Epidermal melanocyte (primary cell): ENCODE data around the gene SLC31A1.
"Not testable (repeated sequence)": the region's sequence is repeated elsewhere in the genome, so short reads cannot be mapped to it uniquely, and the experiment has no call there.

Experiments
- DNase-seq: peaks from one replicate; pipeline ENCODE4 v3.0.0; 2011; ENCODE audit warnings: low spot score; ENCODE audit not compliant: insufficient read length

Gene SLC31A1

GRCh38 chr9:113220467-113221002, 809 bp upstream of the SLC31A1 start:
- DNase-seq: no peak

GRCh38 chr9:113221800-113222481, 597 bp downstream of the SLC31A1 start:
- no peak for DNase-seq

- DNase-seq: no peak
These were observed 1.1 kb downstream of the SLC31A1 start for GRCh38 chr9:113222482-113222841.

- no peak for DNase-seq
These were observed 2.6 kb downstream of the SLC31A1 start for GRCh38 chr9:113223963-113224362.

GRCh38 chr9:113227436-113227835, 6.1 kb downstream of the SLC31A1 start:
- DNase-seq: no peak

GRCh38 chr9:113228130-113228665, 6.9 kb downstream of the SLC31A1 start:
- no peak for DNase-seq

- no peak for DNase-seq
These were observed 10.4 kb downstream of the SLC31A1 start for GRCh38 chr9:113231701-113232100.

GRCh38 chr9:113235701-113236255, 14.4 kb downstream of the SLC31A1 start:
- not testable (repeated sequence) for DNase-seq

GRCh38 chr9:113237026-113237425, 15.7 kb downstream of the SLC31A1 start:
- DNase-seq: no peak

GRCh38 chr9:113238202-113238858, 17.0 kb downstream of the SLC31A1 start:
- no peak for DNase-seq

- DNase-seq: no peak
These were observed 17.5 kb downstream of the SLC31A1 start for GRCh38 chr9:113238859-113239232.

- no peak for DNase-seq
These were observed 19.8 kb downstream of the SLC31A1 start for GRCh38 chr9:113241161-113241560.

GRCh38 chr9:113244556-113244955, 23.2 kb downstream of the SLC31A1 start:
- DNase-seq: no peak

- DNase-seq: no peak
These were observed 24.6 kb downstream of the SLC31A1 start for GRCh38 chr9:113245894-113246293.

GRCh38 chr9:113246928-113247327, 25.6 kb downstream of the SLC31A1 start:
- DNase-seq: no peak

GRCh38 chr9:113247640-113248039, 26.3 kb downstream of the SLC31A1 start:
- DNase-seq: no peak

- not testable (repeated sequence) for DNase-seq
These were observed 28.3 kb downstream of the SLC31A1 start for GRCh38 chr9:113249661-113250060.

- DNase-seq: no peak
These were observed 29.5 kb downstream of the SLC31A1 start for GRCh38 chr9:113250807-113251206.

GRCh38 chr9:113254991-113255390, 33.6 kb downstream of the SLC31A1 start:
- no peak for DNase-seq

- DNase-seq: no peak
These were observed 34.1 kb downstream of the SLC31A1 start for GRCh38 chr9:113255438-113255837.

GRCh38 chr9:113257863-113258262, 36.5 kb downstream of the SLC31A1 start:
- no peak for DNase-seq

GRCh38 chr9:113258282-113258681, 36.9 kb downstream of the SLC31A1 start:
- no peak for DNase-seq
